Activated T-helper 17 cell treated with anti-CD3 and anti-CD28 coated beads, Interleukin-2, amount 50 U/mL, for 72 hours (primary cell): ENCODE measurements around the gene FBXL15. TPM values are rescaled to one million over a fixed set of nuclear protein-coding genes. Genes with fewer than 3 reads are reported as not detected.
A peak's percentile ranks its signal among the peaks of the same experiment; 100 is the strongest.

Source experiments
- ATAC-seq: fragments of 150-1000 bp; cut with Tn5 transposase; replicated peaks from 2 replicates; pipeline ENCODE4 v1.10.0; 2021; ENCODE audit warnings: mild to moderate bottlenecking, moderate library complexity
- H3K27ac Mint-ChIP-seq: one replicate; pipeline ENCODE4 v1.8.0; 2022; ENCODE audit warnings: mixed read lengths
- H3K27me3 Mint-ChIP-seq: one replicate; pipeline ENCODE4 v1.8.0; 2022; ENCODE audit warnings: mixed read lengths
- H3K36me3 Mint-ChIP-seq: one replicate; pipeline ENCODE4 v1.8.0; 2022; ENCODE audit warnings: low read depth, mild to moderate bottlenecking, mixed read lengths
- H3K4me1 Mint-ChIP-seq: one replicate; pipeline ENCODE4 v1.8.0; 2022; ENCODE audit warnings: mixed read lengths
- H3K4me3 Mint-ChIP-seq: one replicate; pipeline ENCODE4 v1.8.0; 2022; ENCODE audit warnings: mild to moderate bottlenecking, mixed read lengths
- H3K9me3 Mint-ChIP-seq: one replicate; pipeline ENCODE4 v1.8.0; 2022; ENCODE audit warnings: mixed read lengths
- total RNA-seq, 2 donors: library from RNA; stranded (reverse); gene quantifications; one replicate each; pipeline ENCODE4 v1.2.3, GENCODE V29; 2022

FBXL15 gene, protein sequence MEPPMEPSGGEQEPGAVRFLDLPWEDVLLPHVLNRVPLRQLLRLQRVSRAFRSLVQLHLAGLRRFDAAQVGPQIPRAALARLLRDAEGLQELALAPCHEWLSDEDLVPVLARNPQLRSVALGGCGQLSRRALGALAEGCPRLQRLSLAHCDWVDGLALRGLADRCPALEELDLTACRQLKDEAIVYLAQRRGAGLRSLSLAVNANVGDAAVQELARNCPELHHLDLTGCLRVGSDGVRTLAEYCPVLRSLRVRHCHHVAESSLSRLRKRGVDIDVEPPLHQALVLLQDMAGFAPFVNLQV
- total RNA-seq, result 10 to 100 TPM; 12.6 to 15.4 TPM

DNA sequence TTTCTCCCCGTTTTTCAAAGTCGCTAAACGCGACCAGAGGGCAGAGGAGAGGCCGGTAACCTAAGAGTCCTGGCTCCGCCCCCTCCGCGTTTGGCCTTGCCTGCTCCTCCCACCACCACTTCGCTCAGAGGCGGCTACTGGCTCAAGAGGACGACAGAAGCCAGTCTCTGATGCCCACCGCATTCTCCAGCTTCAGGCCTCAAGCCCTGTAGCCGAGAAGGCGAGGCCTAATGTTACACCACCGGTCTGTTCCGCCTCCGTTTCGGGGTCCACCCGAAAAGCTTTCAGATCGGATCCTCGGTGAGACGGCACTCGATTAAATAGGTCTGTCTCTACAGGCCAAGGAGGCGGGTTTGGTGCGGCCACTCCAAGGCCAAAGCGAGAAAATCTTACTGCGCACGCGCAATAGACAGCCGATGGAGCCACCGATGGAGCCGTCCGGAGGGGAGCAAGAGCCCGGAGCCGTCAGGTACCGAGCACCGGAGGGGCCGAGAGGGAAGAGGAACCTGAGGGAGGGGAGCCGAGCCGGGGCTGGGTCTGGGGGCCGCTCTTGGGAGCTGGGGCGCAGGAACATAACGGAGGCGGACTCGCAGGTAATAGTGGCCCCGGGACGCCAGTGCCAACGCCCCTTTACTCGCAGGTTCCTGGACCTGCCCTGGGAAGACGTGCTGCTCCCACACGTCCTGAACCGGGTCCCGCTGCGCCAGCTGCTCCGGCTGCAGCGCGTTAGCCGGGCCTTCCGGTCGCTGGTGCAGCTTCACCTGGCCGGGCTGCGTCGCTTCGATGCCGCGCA is at the start of gene FBXL15:
Gene FBXL15 (plus strand): TSS at position 123 of the 793 bp plus-strand sequence. CDS start 294 bp downstream, at position 417.
- H3K9me3 Mint-ChIP-seq, result no peaks in the 10 kb centered on the region
- peak; percentile 80 for ATAC-seq
- peaks cover 16% of the 10 kb centered on the region for H3K36me3 Mint-ChIP-seq
- peaks cover 5% of the 10 kb centered on the region for H3K4me1 Mint-ChIP-seq
- peak within 1 kb of the TSS; percentile 99 for H3K4me3 Mint-ChIP-seq
- peak within 1 kb of the TSS; percentile 95 for H3K27ac Mint-ChIP-seq
- H3K27me3 Mint-ChIP-seq, result peaks cover 14% of the 10 kb centered on the region

DNA sequence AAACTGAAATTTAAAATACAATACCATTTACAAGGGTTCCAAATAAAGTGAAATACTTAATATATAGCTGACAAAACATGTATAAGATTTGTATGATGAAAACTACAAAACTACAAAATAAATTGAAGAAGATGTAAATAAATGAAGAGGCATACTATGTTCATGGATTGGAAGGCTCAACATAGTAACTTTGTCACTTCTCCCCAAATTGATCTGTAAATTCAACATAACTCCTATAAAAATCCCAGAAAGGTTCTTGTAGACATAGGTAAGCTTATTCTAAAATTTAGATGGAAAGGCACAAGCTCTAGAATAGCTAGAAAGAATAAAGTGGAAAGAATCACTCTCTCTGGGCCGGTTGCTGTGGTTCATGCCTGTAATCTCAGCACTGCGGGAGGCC is 49.3 kb upstream of the FBXL15 start:
- Mint-ChIP-seq H3K36me3 (peaks cover 93% of the 10 kb centered on the region), H3K27ac (no peak overlapping the region), H3K27me3 (no peaks in the 10 kb centered on the region), H3K9me3 (no peaks in the 10 kb centered on the region), H3K4me3 (no peak overlapping the region), H3K4me1 (no peaks in the 10 kb centered on the region)
- no peak for ATAC-seq

- no peaks in the 10 kb centered on the region for H3K9me3 Mint-ChIP-seq
- peaks cover 94% of the 10 kb centered on the region for H3K36me3 Mint-ChIP-seq
- H3K27ac Mint-ChIP-seq, result no peak overlapping the region
- H3K27me3 Mint-ChIP-seq, result no peaks in the 10 kb centered on the region
- no peak overlapping the region for H3K4me3 Mint-ChIP-seq
- H3K4me1 Mint-ChIP-seq, result no peaks in the 10 kb centered on the region
- no peak for ATAC-seq
Measured at GRCh38 chr10:102375250-102375649, 45.4 kb upstream of the FBXL15 start.

GRCh38 chr10:102375867-102376266 is 44.8 kb upstream of the FBXL15 start:
- Mint-ChIP-seq H3K27ac (no peak overlapping the region), H3K4me1 (no peaks in the 10 kb centered on the region), H3K4me3 (no peak overlapping the region), H3K27me3 (no peaks in the 10 kb centered on the region), H3K9me3 (no peaks in the 10 kb centered on the region), H3K36me3 (peaks cover 94% of the 10 kb centered on the region)
- ATAC-seq, result no peak

DNA sequence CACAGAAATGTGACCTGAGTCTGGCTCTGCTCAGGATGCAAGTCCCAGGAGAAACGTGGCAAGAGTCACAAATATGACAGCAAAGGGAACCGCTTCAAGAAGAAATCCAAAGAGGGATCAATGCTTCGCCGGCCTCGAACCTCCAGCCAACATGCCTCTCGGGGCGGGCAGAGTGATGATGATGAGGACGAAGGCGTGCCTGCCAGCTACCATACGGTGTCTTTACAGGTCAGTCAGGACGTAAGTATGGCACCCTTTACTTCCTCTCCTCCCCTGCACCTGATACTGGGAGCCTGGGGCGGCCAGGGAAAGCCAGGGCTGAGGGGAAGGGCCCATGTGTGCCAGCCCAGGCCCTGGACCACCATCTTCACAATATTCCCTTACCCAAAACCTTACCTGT is 43.7 kb upstream of the FBXL15 start:
- ATAC-seq, result no peak
- no peaks in the 10 kb centered on the region for H3K4me1 Mint-ChIP-seq
- no peaks in the 10 kb centered on the region for H3K27me3 Mint-ChIP-seq
- H3K27ac Mint-ChIP-seq, result no peak overlapping the region
- H3K4me3 Mint-ChIP-seq, result no peak overlapping the region
- H3K9me3 Mint-ChIP-seq, result no peaks in the 10 kb centered on the region
- H3K36me3 Mint-ChIP-seq, result peaks cover 94% of the 10 kb centered on the region

GRCh38 chr10:102379383-102379782 is 41.3 kb upstream of the FBXL15 start:
- Mint-ChIP-seq H3K27ac (no peak overlapping the region), H3K4me1 (no peaks in the 10 kb centered on the region), H3K9me3 (no peaks in the 10 kb centered on the region), H3K27me3 (no peaks in the 10 kb centered on the region), H3K36me3 (peaks cover 79% of the 10 kb centered on the region), H3K4me3 (no peak overlapping the region)
- ATAC-seq, result no peak

DNA sequence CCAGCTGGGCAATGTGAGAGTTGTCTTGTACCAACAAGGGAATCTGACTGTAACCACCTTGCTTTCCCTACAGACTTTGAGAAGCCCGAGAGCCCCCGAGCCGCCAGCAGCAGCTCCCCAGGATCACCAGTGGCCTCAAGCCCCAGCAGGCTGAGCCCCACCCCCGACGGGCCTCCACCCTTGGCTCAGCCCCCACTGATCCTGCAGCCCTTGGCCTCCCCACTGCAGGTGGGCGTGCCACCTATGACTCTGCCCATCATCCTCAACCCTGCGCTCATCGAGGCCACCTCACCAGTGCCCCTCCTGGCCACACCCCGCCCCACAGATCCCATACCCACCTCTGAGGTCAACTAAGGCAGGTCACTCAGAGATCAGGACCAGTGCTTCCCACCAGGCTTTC is 38.7 kb upstream of the FBXL15 start:
- Mint-ChIP-seq H3K4me1 (no peaks in the 10 kb centered on the region), H3K9me3 (no peaks in the 10 kb centered on the region), H3K4me3 (no peak overlapping the region), H3K27ac (peak overlapping the region; percentile 54), H3K27me3 (no peaks in the 10 kb centered on the region), H3K36me3 (peaks cover 57% of the 10 kb centered on the region)
- ATAC-seq, result no peak

DNA sequence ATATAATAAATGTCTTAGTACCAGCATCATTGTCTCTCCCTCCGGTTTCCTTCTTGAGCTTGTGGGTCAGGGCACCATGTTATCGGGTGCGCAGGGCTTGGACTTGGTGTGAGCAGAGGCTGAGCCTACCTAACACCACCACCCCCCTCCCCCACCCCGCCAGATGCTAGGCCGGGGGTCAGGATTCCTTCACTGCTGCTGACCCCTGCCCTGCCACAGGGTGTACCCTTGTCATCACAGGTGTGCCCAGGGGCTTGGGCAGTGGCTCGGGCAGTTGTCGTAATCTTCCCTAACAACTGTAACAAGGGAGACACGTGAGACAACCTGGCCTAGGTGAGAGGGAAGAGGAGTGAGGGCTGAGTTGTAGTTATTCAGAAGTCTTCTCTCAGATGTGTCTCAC is 37.8 kb upstream of the FBXL15 start:
- Mint-ChIP-seq H3K36me3 (peaks cover 50% of the 10 kb centered on the region), H3K9me3 (no peaks in the 10 kb centered on the region), H3K4me1 (no peaks in the 10 kb centered on the region), H3K4me3 (no peak overlapping the region), H3K27me3 (no peaks in the 10 kb centered on the region), H3K27ac (no peak overlapping the region)
- ATAC-seq, result no peak

GRCh38 chr10:102384053-102384452 is 36.6 kb upstream of the FBXL15 start:
- Mint-ChIP-seq H3K36me3 (peaks cover 38% of the 10 kb centered on the region), H3K27ac (peak overlapping the region; percentile 11), H3K4me3 (no peak overlapping the region), H3K27me3 (no peaks in the 10 kb centered on the region), H3K4me1 (peaks cover 3% of the 10 kb centered on the region), H3K9me3 (no peaks in the 10 kb centered on the region)
- ATAC-seq, result peak; percentile 43

DNA sequence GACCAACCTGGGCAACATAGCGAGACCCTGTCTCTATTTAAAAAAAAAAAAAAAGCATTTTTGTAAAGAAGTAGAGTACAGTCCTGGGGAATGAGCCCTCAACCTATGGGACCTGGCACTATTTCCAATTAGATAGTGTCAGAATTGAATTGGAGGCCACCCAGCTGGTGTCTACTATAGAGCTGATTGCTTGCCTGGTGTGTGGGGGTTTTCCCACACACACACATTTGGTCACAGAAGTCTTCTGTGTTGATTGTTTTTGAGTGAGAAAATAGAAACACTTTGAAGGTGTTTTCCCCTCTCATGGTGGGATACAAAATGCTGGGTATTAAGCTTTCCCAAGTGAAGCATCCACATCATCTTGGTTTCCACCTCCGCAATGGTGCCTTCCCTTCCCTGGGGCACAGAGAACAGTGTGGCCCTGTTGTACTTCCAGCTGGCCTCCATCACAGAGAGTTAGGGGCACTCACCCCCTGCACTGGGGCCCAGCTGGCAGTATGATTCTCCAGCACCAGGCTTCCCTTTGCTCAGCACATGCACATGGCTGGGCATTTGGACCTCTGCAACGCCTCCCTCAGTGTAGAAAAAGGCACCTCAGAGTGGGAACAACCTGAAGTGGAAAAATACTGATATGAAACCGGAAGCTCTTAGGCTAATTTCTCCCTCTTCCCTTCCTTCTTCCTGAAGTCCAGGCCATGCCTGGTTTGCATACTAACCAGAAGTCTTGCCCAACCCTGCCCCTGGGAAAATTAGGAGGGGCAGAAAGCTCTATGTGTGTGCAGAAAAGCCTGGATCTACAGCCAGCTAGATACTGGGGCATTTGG is 35.8 kb upstream of the FBXL15 start:
- Mint-ChIP-seq H3K27me3 (no peaks in the 10 kb centered on the region), H3K36me3 (peaks cover 31% of the 10 kb centered on the region), H3K27ac (peak overlapping the region; percentile 11), H3K9me3 (no peaks in the 10 kb centered on the region), H3K4me3 (no peak overlapping the region), H3K4me1 (peaks cover 5% of the 10 kb centered on the region)
- ATAC-seq, result no peak

DNA sequence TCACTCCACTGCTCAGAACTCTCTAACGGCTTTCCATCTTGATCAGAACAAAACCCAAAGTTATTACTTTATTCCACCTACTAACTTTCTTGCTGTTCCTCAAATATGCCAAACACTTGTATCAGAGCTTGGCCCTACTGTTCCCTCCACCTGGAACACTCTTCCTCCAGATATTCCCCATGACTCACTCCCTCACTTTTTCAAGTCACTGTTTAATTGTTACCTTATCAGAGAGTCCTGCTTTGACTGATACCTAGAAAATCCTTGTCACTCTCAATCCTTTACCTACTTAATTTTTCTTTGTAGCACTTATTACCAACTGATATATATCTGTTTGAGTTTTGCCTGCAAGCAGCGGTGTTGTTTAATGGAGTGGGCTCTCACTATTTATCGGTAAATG is 30.7 kb upstream of the FBXL15 start:
- no peaks in the 10 kb centered on the region for H3K27me3 Mint-ChIP-seq
- no peak overlapping the region for H3K27ac Mint-ChIP-seq
- H3K4me1 Mint-ChIP-seq, result peaks cover 9% of the 10 kb centered on the region
- peaks cover 10% of the 10 kb centered on the region for H3K36me3 Mint-ChIP-seq
- no peak overlapping the region for H3K4me3 Mint-ChIP-seq
- ATAC-seq, result no peak
- no peaks in the 10 kb centered on the region for H3K9me3 Mint-ChIP-seq

DNA sequence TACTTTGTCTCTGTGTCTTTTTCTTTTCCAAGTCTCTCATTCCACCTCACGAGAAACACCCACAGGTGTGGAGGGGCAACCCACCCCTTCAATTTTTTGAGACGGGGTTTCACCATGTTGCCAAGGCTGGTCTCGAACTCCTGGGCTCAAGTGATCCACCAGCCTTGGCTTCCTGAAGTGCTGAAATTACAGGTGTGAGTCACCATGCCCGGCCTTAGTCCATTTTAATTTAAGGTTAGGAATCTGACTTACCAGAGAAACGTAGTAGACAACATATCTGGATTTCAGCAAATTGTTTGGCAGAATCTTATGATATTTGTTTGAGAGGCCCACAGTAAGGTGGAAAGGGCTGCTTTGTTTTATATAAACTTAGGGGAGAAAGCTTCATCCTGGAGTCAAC is 28.3 kb upstream of the FBXL15 start:
- H3K27me3 Mint-ChIP-seq, result no peaks in the 10 kb centered on the region
- H3K9me3 Mint-ChIP-seq, result no peaks in the 10 kb centered on the region
- H3K4me1 Mint-ChIP-seq, result peaks cover 9% of the 10 kb centered on the region
- H3K27ac Mint-ChIP-seq, result peak overlapping the region; percentile 87
- ATAC-seq, result no peak
- peak overlapping the region; percentile 98 for H3K4me3 Mint-ChIP-seq
- H3K36me3 Mint-ChIP-seq, result peaks cover 32% of the 10 kb centered on the region

GRCh38 chr10:102393411-102394078 is 27.1 kb upstream of the FBXL15 start:
- peak overlapping the region; percentile 98 for H3K4me3 Mint-ChIP-seq
- peak overlapping the region; percentile 96 for H3K27ac Mint-ChIP-seq
- no peak for ATAC-seq
- no peaks in the 10 kb centered on the region for H3K9me3 Mint-ChIP-seq
- peaks cover 15% of the 10 kb centered on the region for H3K4me1 Mint-ChIP-seq
- H3K36me3 Mint-ChIP-seq, result peaks cover 45% of the 10 kb centered on the region
- no peaks in the 10 kb centered on the region for H3K27me3 Mint-ChIP-seq
